IMR-90 (cell line): ENCODE results near the gene ZMAT5. TPM values are rescaled to one million over a fixed set of nuclear protein-coding genes. Genes with fewer than 3 reads are reported as not detected.

Experiments
- ATAC-seq: fragments of 200-7000 bp; cut with Tn5 transposase; 2 replicates; pipeline ENCODE4 v1.9.1; 2020; ENCODE audit warnings: low read depth, mild to moderate bottlenecking, moderate library complexity
- BruUV-seq: library from RNA; stranded (reverse); fragments of 400-500 nt; replicated peaks from 2 replicates; lab custom pipeline; 2021; lab: Mats Ljungman, UMichigan
- CTCF ChIA-PET: fragments of 300-600 bp; formaldehyde crosslinking; extraction: SDS; loops from one replicate; lab custom pipeline; 2021; ENCODE audit warnings: antibody characterized with exemption; lab: Yijun Ruan, JAX
- POLR2A ChIA-PET: fragments of 300-600 bp; sonication (Branson Sonifier 250); formaldehyde crosslinking; loops from one replicate; lab custom pipeline; 2022; ENCODE audit warnings: antibody characterized with exemption; ENCODE audit not compliant: unreplicated experiment; lab: Charles Lee
- DNase-seq: peaks from one replicate; pipeline ENCODE4 v3.0.0; 2013
- H2AFZ ChIP-seq: replicated peaks from 2 replicates; pipeline ENCODE3; 2013; ENCODE audit warnings: low read length, mild to moderate bottlenecking; ENCODE audit not compliant: poor library complexity
- H2AK5ac ChIP-seq: 2 replicates; pipeline ENCODE4 v1.6.1; 2013; ENCODE audit warnings: low read depth, low read length, inconsistent platforms
- H2AK9ac ChIP-seq: replicated peaks from 2 replicates; pipeline ENCODE3; 2013; ENCODE audit warnings: mild to moderate bottlenecking, low read depth, low read length, moderate library complexity; ENCODE audit not compliant: poor library complexity
- H2BK120ac ChIP-seq: 2 replicates; pipeline ENCODE4 v1.6.1; 2013; ENCODE audit warnings: low read depth, low read length, inconsistent platforms
- H2BK15ac ChIP-seq: 3 replicates; pipeline ENCODE4 v1.6.1; 2013; ENCODE audit warnings: low read depth, low read length, inconsistent platforms
- H2BK20ac ChIP-seq: 2 replicates; pipeline ENCODE4 v1.6.1; 2013; ENCODE audit warnings: low read depth, mild to moderate bottlenecking, inconsistent platforms, low read length, moderate library complexity
- H2BK5ac ChIP-seq: 2 replicates; pipeline ENCODE4 v1.6.1; 2013; ENCODE audit warnings: mild to moderate bottlenecking, low read depth, low read length, inconsistent platforms; ENCODE audit not compliant: poor library complexity, severe bottlenecking
- H3K14ac ChIP-seq: replicated peaks from 2 replicates; pipeline ENCODE4 v1.6.1; 2013; ENCODE audit warnings: low read depth, low read length, inconsistent platforms
- H3K18ac ChIP-seq: 2 replicates; pipeline ENCODE4 v1.6.1; 2013; ENCODE audit warnings: low read depth, low read length, control low read depth
- H3K23ac ChIP-seq: 2 replicates; pipeline ENCODE4 v1.6.1; 2013; ENCODE audit warnings: low read depth, low read length, inconsistent platforms
- H3K27ac ChIP-seq: 2 replicates; pipeline ENCODE4 v1.5.1; 2013; ENCODE audit warnings: mild to moderate bottlenecking, control low read depth, low read length; ENCODE audit not compliant: insufficient read depth
- H3K27me3 ChIP-seq: 2 replicates; pipeline ENCODE4 v1.6.1; 2013; ENCODE audit warnings: low read length; ENCODE audit not compliant: control insufficient read depth, insufficient read depth
- H3K36me3 ChIP-seq: 2 replicates; pipeline ENCODE4 v1.6.1; 2013; ENCODE audit warnings: low read length, mixed read lengths; ENCODE audit not compliant: control insufficient read depth, insufficient read depth
- H3K4ac ChIP-seq: 2 replicates; pipeline ENCODE4 v1.6.1; 2013; ENCODE audit warnings: low read depth, low read length, inconsistent platforms
- H3K4me1 ChIP-seq: 2 replicates; pipeline ENCODE4 v1.6.1; 2013; ENCODE audit warnings: low read length, mixed read lengths; ENCODE audit not compliant: control insufficient read depth, insufficient read depth
- H3K4me2 ChIP-seq: 2 replicates; pipeline ENCODE4 v1.6.1; 2013; ENCODE audit warnings: low read depth, mild to moderate bottlenecking, control low read depth, low read length, moderate library complexity
- H3K4me3 ChIP-seq: 2 replicates; pipeline ENCODE4 v1.5.1; 2013; ENCODE audit warnings: low read depth, mild to moderate bottlenecking, control low read depth, low read length, moderate library complexity; ENCODE audit not compliant: insufficient read depth
- H3K56ac ChIP-seq: 2 replicates; pipeline ENCODE4 v1.6.1; 2013; ENCODE audit warnings: low read length, inconsistent platforms; ENCODE audit not compliant: insufficient read depth; ENCODE audit errors: extremely low read depth
- H3K79me1 ChIP-seq, 2 experiments: 2 replicates each; pipeline ENCODE4 v1.6.1; 2013; ENCODE audit warnings: low read length in 2 of 2, inconsistent platforms in 1 of 2, low read depth in 1 of 2
- H3K9ac ChIP-seq: 2 replicates; pipeline ENCODE4 v1.6.1; 2013; ENCODE audit warnings: low read depth, low read length, control low read depth
- H3K9me1 ChIP-seq: 2 replicates; pipeline ENCODE4 v1.6.1; 2013; ENCODE audit warnings: low read length, inconsistent platforms; ENCODE audit not compliant: insufficient read depth
- H3K9me3 ChIP-seq: 2 replicates; pipeline ENCODE4 v1.6.1; 2013; ENCODE audit warnings: low read length; ENCODE audit not compliant: control insufficient read depth, insufficient read depth
- H4K20me1 ChIP-seq: 2 replicates; pipeline ENCODE4 v1.6.1; 2013; ENCODE audit warnings: low read length, inconsistent platforms; ENCODE audit not compliant: insufficient read depth
- H4K5ac ChIP-seq: 2 replicates; pipeline ENCODE4 v1.6.1; 2013; ENCODE audit warnings: mild to moderate bottlenecking, low read depth, low read length, control low read depth
- H4K8ac ChIP-seq, 2 experiments: 2 replicates each; pipeline ENCODE4 v1.6.1; 2013; ENCODE audit warnings: low read depth in 2 of 2, low read length in 2 of 2, control low read depth in 1 of 2, inconsistent platforms in 1 of 2
- H4K91ac ChIP-seq: 2 replicates; pipeline ENCODE4 v1.6.1; 2013; ENCODE audit warnings: low read depth, low read length, inconsistent platforms; ENCODE audit not compliant: insufficient read depth
- BHLHE40 ChIP-seq: fragments of 150-350 bp; IDR thresholded peaks from 2 replicates; pipeline ENCODE4 v1.6.1; 2016; ENCODE audit warnings: mild to moderate bottlenecking, low read depth, low read length
- CEBPB ChIP-seq: IDR thresholded peaks from 2 replicates; pipeline ENCODE4 v1.6.1; 2012; ENCODE audit warnings: low read depth, low read length, improper control_type of control experiment
- CHD1 ChIP-seq: IDR thresholded peaks from 2 replicates; pipeline ENCODE4 v1.6.1; 2012; ENCODE audit warnings: low read depth, low read length, improper control_type of control experiment
- FOS ChIP-seq: fragments of 150-350 bp; IDR thresholded peaks from 2 replicates; pipeline ENCODE4 v1.6.1; 2016; ENCODE audit warnings: low read depth, low read length
- MAFK ChIP-seq: IDR thresholded peaks from 2 replicates; pipeline ENCODE4 v1.6.1; 2012; ENCODE audit warnings: low read depth, low read length, improper control_type of control experiment
- MAZ ChIP-seq: IDR thresholded peaks from 2 replicates; pipeline ENCODE4 v1.6.1; 2012; ENCODE audit warnings: low read depth, mild to moderate bottlenecking, low read length, improper control_type of control experiment, moderate library complexity, borderline replicate concordance
- MXI1 ChIP-seq: IDR thresholded peaks from 2 replicates; pipeline ENCODE4 v1.6.1; 2012; ENCODE audit warnings: low read depth, mild to moderate bottlenecking, low read length, moderate library complexity, borderline replicate concordance
- NFE2L2 ChIP-seq: fragments of 150-350 bp; IDR thresholded peaks from 2 replicates; pipeline ENCODE4 v1.6.1; 2016; ENCODE audit warnings: low read depth, mild to moderate bottlenecking, low read length
- POLR2A ChIP-seq: IDR thresholded peaks from 2 replicates; pipeline ENCODE4 v1.6.1; 2012; ENCODE audit warnings: mild to moderate bottlenecking, low read depth, low read length
- RAD21 ChIP-seq: IDR thresholded peaks from 2 replicates; pipeline ENCODE4 v1.6.1; 2012; ENCODE audit warnings: low read length, improper control_type of control experiment
- RCOR1 ChIP-seq: IDR thresholded peaks from 2 replicates; pipeline ENCODE4 v1.6.1; 2012; ENCODE audit warnings: mild to moderate bottlenecking, low read length, improper control_type of control experiment; ENCODE audit not compliant: insufficient replicate concordance
- RFX5 ChIP-seq: IDR thresholded peaks from 2 replicates; pipeline ENCODE4 v1.8.0; 2012; ENCODE audit warnings: low read depth, mild to moderate bottlenecking, low read length, moderate library complexity
- SMC3 ChIP-seq: fragments of 150-350 bp; IDR thresholded peaks from 2 replicates; pipeline ENCODE4 v1.6.1; 2016; ENCODE audit warnings: low read depth, mild to moderate bottlenecking, antibody characterized with exemption, low read length, moderate library complexity
- WGBS, 2 experiments: methylation state at CpG; one replicate each; pipeline versions ENCODE4 v1.1.5 to v1.1.7; 2013; ENCODE audit warnings: missing lambda C conversion rate in 2 of 2; ENCODE audit not compliant: insufficient read length in 1 of 2; ENCODE audit errors: extremely low coverage in 2 of 2; 5-methylcytosine and 5-hydroxymethylcytosine counted together
- dilution Hi-C: fragments of 300-500 bp; cut with HindIII; formaldehyde crosslinking; loops from one replicate; pipeline ENCODE4 v1.14.3; 2018; ENCODE audit warnings: low sequenced_read_pairs; ENCODE audit not compliant: unreplicated experiment
- in situ Hi-C: fragments of 300-500 bp; cut with MboI; formaldehyde crosslinking; loops from 3 replicates; pipeline ENCODE4 v1.14.3; 2019; ENCODE audit warnings: low sequenced_read_pairs, inconsistent platforms, mixed read lengths
- intact Hi-C: fragments of 100-400 bp; cut with micrococcal nuclease; formaldehyde crosslinking; loops from 2 replicates; pipeline ENCODE4 v1.10.0; 2022
- polyA plus RNA-seq, 3 experiments: library from polyadenylated mRNA; depleted of rRNA; stranded (reverse); fragments of >200 nt; gene quantifications; 2 replicates each; pipeline ENCODE4 v1.2.3, GENCODE V29; 2012; ENCODE audit warnings: low replicate concordance in 1 of 3
- total RNA-seq: library from RNA; depleted of rRNA; stranded (reverse); fragments of >200 nt; gene quantifications from 2 replicates; pipeline ENCODE4 v1.2.3, GENCODE V29; 2012
- TF ChIP-seq, protein P1 (sequence below): fragments of 150-350 bp; IDR thresholded peaks from 2 replicates; pipeline ENCODE4 v1.6.1; 2016; ENCODE audit warnings: low read depth, mild to moderate bottlenecking, low read length, moderate library complexity, borderline replicate concordance
- TF ChIP-seq, protein P2 (sequence below): fragments of 150-350 bp; IDR thresholded peaks from 2 replicates; pipeline ENCODE4 v1.6.1; 2017; ENCODE audit warnings: mild to moderate bottlenecking, antibody characterized with exemption, low read length, low read depth
- TF ChIP-seq, protein P3 (sequence below): conservative IDR thresholded peaks from 2 replicates; pipeline ENCODE4 v1.5.1; 2012; ENCODE audit warnings: mild to moderate bottlenecking, low read depth, low read length, improper control_type of control experiment

The ZMAT5 gene
- total and polyA plus RNA-seq, 2 of the 4 experiments (the other 2 are of a cell fraction): 21.7 to 31.8 TPM

DNA sequence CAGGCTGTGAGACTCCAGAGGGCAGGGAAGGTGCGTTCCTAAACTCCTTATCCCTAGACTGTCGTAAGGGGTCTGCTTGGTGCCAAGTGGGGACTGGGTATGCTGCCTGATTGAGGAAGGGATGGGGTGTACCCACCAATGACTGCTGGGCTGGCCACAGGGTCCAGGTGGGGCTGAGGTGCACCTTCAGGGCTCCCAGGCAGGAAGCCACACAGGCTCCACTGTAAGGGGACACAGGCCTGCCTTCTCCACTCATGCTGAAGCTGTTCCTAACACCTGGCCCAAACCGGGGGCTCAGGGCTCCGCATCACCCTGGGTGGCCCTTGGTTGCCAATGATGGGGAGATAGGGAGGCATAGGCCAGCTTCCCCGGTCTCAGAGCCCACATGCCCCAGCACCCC is 26.6 kb downstream of the ZMAT5 start:
- Histone ChIP-seq H3K18ac (no peak overlapping the region), H3K23ac (no peak overlapping the region), H3K9ac (no peak overlapping the region), H3K14ac (no peak overlapping the region), H4K8ac (no peak overlapping the region), H3K4me3 (no peak overlapping the region), H3K9me1 (0 out of 2 replicates have a peak, but pooled peaks cover 5% of the 10 kb centered on the region), H3K27me3 (no peaks in the 10 kb centered on the region), H2BK20ac (no peak overlapping the region), H4K5ac (no peak overlapping the region), H2BK5ac (no peak overlapping the region), H2AFZ (no peak overlapping the region), H2BK120ac (no peak overlapping the region), H3K79me1 (no peaks in the 10 kb centered on the region), H3K4me1 (peaks cover 4% of the 10 kb centered on the region; the same call in 1 of the 2 replicates), H4K20me1 (no peaks in the 10 kb centered on the region), H2AK5ac (no peak overlapping the region), H3K27ac (no peak overlapping the region), H4K91ac (no peak overlapping the region), H3K56ac (no peak overlapping the region), H3K9me3 (no peaks in the 10 kb centered on the region), H3K4me2 (no peak overlapping the region), H2AK9ac (no peak overlapping the region), H3K36me3 (peaks cover 17% of the 10 kb centered on the region), H2BK15ac (no peak overlapping the region), H3K4ac (no peak overlapping the region)
- CTCF ChIA-PET: no interaction called here
- TF ChIP-seq CHD1: no peak
- TF ChIP-seq FOS: no peak
- TF ChIP-seq, protein P1, sequence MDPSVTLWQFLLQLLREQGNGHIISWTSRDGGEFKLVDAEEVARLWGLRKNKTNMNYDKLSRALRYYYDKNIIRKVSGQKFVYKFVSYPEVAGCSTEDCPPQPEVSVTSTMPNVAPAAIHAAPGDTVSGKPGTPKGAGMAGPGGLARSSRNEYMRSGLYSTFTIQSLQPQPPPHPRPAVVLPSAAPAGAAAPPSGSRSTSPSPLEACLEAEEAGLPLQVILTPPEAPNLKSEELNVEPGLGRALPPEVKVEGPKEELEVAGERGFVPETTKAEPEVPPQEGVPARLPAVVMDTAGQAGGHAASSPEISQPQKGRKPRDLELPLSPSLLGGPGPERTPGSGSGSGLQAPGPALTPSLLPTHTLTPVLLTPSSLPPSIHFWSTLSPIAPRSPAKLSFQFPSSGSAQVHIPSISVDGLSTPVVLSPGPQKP: no peak
- TF ChIP-seq MAFK: no peak
- no peak for TF ChIP-seq BHLHE40
- TF ChIP-seq RAD21: no peak
- TF ChIP-seq RFX5: no peak
- no peak for TF ChIP-seq RCOR1
- no peak for TF ChIP-seq NFE2L2
- no peak for TF ChIP-seq MAZ
- TF ChIP-seq CEBPB: no peak
- TF ChIP-seq POLR2A: no peak
- no peak for TF ChIP-seq MXI1
- TF ChIP-seq, protein P2, sequence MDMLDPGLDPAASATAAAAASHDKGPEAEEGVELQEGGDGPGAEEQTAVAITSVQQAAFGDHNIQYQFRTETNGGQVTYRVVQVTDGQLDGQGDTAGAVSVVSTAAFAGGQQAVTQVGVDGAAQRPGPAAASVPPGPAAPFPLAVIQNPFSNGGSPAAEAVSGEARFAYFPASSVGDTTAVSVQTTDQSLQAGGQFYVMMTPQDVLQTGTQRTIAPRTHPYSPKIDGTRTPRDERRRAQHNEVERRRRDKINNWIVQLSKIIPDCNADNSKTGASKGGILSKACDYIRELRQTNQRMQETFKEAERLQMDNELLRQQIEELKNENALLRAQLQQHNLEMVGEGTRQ: no peak
- TF ChIP-seq, protein P3, sequence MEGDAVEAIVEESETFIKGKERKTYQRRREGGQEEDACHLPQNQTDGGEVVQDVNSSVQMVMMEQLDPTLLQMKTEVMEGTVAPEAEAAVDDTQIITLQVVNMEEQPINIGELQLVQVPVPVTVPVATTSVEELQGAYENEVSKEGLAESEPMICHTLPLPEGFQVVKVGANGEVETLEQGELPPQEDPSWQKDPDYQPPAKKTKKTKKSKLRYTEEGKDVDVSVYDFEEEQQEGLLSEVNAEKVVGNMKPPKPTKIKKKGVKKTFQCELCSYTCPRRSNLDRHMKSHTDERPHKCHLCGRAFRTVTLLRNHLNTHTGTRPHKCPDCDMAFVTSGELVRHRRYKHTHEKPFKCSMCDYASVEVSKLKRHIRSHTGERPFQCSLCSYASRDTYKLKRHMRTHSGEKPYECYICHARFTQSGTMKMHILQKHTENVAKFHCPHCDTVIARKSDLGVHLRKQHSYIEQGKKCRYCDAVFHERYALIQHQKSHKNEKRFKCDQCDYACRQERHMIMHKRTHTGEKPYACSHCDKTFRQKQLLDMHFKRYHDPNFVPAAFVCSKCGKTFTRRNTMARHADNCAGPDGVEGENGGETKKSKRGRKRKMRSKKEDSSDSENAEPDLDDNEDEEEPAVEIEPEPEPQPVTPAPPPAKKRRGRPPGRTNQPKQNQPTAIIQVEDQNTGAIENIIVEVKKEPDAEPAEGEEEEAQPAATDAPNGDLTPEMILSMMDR: no peak
- no peak for TF ChIP-seq SMC3
- DNase-seq (no peak), ATAC-seq (no peak)
- POLR2A ChIA-PET: interaction anchor here (0.6 kb wide), 1 partner anchor 87 kb away, joined by 10 read pairs; no protein-coding TSS in a partner anchor
- intact Hi-C loops (no loop called here), in situ Hi-C loops (no loop called here), dilution Hi-C loops (no loop called here)
- BruUV-seq: no TSS peak
- 100% methylated on average over 1 of the region's 5 CpGs; no CpG with 5 or more reads in 1 of the 2 experiments for WGBS, 2 experiments
